K562 (cell line): ENCODE data around the gene CRHR2. TPM values are rescaled to one million over a fixed set of nuclear protein-coding genes. Genes with fewer than 3 reads are reported as not detected.

Source experiments
- CBX2 ChIP-seq: fragments of 200-600 bp; sonication (generic); IDR thresholded peaks from one replicate; pipeline ENCODE4 v1.6.1; 2012; ENCODE audit warnings: mild to moderate bottlenecking, low read length, inconsistent platforms; ENCODE audit not compliant: insufficient read depth, poor library complexity, severe bottlenecking
- ETV5 ChIP-seq: sonication (generic); formaldehyde crosslinking; IDR thresholded peaks from 2 replicates; pipeline ENCODE4 v1.4.0; 2020; ENCODE audit warnings: low read depth, mild to moderate bottlenecking, missing genetic modification reagents
- HOXB6 ChIP-seq: fragments of 250-450 bp; sonication (Bioruptor Pico); IDR thresholded peaks from 2 replicates; pipeline ENCODE4 v1.5.1; 2022; ENCODE audit warnings: mild to moderate bottlenecking, borderline replicate concordance
- KHSRP ChIP-seq: fragments of 450-650 bp; IDR thresholded peaks from 2 replicates; pipeline ENCODE4 v1.6.1; 2017
- MCM2 ChIP-seq: fragments of 450-650 bp; IDR thresholded peaks from 2 replicates; pipeline ENCODE4 v1.6.1; 2017; ENCODE audit warnings: low read depth, mild to moderate bottlenecking
- NCOR1 ChIP-seq: fragments of 450-650 bp; IDR thresholded peaks from 2 replicates; pipeline ENCODE4 v1.6.1; 2016; ENCODE audit warnings: mild to moderate bottlenecking, moderate library complexity
- ZNF124 ChIP-seq: sonication (generic); formaldehyde crosslinking; IDR thresholded peaks from 2 replicates; pipeline ENCODE4 v1.8.1; 2022; ENCODE audit warnings: missing genetic modification reagents
- ZNF197 ChIP-seq: fragments of 200-800 bp; sonication (Bioruptor generic); IDR thresholded peaks from 2 replicates; pipeline ENCODE4 v1.6.1; 2016; ENCODE audit warnings: low read depth, missing genetic modification characterization, missing compliant biosample characterization
- ZNF408 ChIP-seq: fragments of 250-450 bp; sonication (Bioruptor Pico); IDR thresholded peaks from 2 replicates; pipeline ENCODE4 v1.4.0; 2020; ENCODE audit warnings: low read depth, mild to moderate bottlenecking, moderate library complexity
- ZNF583 ChIP-seq: fragments of 250-450 bp; sonication (Bioruptor Pico); IDR thresholded peaks from 2 replicates; pipeline ENCODE4 v1.4.0; 2020
- ZNF695 ChIP-seq: fragments of 450-650 bp; formaldehyde crosslinking; IDR thresholded peaks from 2 replicates; pipeline ENCODE4 v1.4.0; 2020; ENCODE audit warnings: mild to moderate bottlenecking, moderate library complexity
- polyA plus RNA-seq, 8 experiments: library from polyadenylated mRNA; depleted of rRNA in 4 of 8; stranded (reverse) in 5 of 8; unstranded in 3 of 8; fragments of >200 nt; fragmentation: Nextera tagmentation in 2 of 8; fragmentation: Illumina TruSeq in 1 of 8; extraction: Ambion mirVana in 2 of 8; extraction: Trizol in 1 of 8; gene quantifications; 2 replicates each; pipeline versions ENCODE4 v1.2.1 to v1.2.3, GENCODE V29; 2011 to 2014; ENCODE audit warnings: inconsistent platforms in 1 of 8, missing spikeins in 1 of 8
- total RNA-seq, 7 experiments: library from RNA; depleted of rRNA in 6 of 7; stranded (reverse); fragments of >200 nt in 6 of 7; fragmentation: Illumina TruSeq in 2 of 7; extraction: Trizol in 2 of 7; gene quantifications; 2 replicates each; pipeline versions ENCODE4 v1.2.1 to v1.2.3, GENCODE V29; 2011 to 2021; ENCODE audit warnings: low replicate concordance in 1 of 7
- TF ChIP-seq, protein P1 (sequence below): fragments of 450-650 bp; IDR thresholded peaks from 2 replicates; pipeline ENCODE4 v1.6.1; 2016; ENCODE audit warnings: mild to moderate bottlenecking, moderate library complexity
- TF ChIP-seq, protein P2 (sequence below), 2 experiments: fragments of 450-650 bp; IDR thresholded peaks; 2 replicates each; pipeline ENCODE4 v1.6.1; 2018; ENCODE audit warnings: mild to moderate bottlenecking in 2 of 2, low read depth in 1 of 2; ENCODE audit not compliant: partially characterized antibody in 2 of 2

CRHR2 gene
- total and polyA plus RNA-seq, 9 of the 15 experiments (the other 6 are each of a cell fraction or from before 2014, with no cell fraction given) = not detected

DNA sequence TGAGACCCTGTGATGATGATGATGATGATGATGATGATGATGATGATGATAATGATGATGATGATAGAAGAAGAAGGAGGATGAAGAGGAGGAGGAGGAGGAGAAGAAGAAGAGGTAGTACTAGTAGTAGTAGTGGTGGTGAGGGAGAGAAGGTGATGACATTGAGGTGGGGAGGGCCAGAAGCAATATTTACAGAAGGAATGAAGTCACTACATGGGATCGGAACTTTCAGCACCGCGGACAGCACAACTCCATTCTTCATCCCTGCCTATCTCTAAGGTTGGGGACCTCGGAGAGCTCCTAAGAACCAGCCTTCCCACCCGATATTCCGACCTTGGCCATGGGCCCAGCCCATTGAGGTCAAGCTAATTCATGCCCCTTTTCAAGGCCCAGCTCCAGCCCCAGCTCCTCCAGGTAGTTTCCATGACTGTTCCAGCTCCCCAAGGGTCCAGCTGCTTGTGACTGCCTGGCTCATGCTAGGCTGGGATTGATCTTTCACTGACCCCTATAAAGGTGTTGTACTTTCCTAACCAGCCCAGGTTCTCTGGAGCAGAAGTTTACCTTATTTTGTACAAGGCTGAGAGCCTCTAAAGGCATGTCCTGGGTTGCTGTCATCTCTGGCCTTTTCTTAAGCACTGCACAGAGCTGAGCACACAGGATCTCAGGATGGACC lies 10.3 kb downstream of the CRHR2 start (continued):
- TF ChIP-seq, protein P1, sequence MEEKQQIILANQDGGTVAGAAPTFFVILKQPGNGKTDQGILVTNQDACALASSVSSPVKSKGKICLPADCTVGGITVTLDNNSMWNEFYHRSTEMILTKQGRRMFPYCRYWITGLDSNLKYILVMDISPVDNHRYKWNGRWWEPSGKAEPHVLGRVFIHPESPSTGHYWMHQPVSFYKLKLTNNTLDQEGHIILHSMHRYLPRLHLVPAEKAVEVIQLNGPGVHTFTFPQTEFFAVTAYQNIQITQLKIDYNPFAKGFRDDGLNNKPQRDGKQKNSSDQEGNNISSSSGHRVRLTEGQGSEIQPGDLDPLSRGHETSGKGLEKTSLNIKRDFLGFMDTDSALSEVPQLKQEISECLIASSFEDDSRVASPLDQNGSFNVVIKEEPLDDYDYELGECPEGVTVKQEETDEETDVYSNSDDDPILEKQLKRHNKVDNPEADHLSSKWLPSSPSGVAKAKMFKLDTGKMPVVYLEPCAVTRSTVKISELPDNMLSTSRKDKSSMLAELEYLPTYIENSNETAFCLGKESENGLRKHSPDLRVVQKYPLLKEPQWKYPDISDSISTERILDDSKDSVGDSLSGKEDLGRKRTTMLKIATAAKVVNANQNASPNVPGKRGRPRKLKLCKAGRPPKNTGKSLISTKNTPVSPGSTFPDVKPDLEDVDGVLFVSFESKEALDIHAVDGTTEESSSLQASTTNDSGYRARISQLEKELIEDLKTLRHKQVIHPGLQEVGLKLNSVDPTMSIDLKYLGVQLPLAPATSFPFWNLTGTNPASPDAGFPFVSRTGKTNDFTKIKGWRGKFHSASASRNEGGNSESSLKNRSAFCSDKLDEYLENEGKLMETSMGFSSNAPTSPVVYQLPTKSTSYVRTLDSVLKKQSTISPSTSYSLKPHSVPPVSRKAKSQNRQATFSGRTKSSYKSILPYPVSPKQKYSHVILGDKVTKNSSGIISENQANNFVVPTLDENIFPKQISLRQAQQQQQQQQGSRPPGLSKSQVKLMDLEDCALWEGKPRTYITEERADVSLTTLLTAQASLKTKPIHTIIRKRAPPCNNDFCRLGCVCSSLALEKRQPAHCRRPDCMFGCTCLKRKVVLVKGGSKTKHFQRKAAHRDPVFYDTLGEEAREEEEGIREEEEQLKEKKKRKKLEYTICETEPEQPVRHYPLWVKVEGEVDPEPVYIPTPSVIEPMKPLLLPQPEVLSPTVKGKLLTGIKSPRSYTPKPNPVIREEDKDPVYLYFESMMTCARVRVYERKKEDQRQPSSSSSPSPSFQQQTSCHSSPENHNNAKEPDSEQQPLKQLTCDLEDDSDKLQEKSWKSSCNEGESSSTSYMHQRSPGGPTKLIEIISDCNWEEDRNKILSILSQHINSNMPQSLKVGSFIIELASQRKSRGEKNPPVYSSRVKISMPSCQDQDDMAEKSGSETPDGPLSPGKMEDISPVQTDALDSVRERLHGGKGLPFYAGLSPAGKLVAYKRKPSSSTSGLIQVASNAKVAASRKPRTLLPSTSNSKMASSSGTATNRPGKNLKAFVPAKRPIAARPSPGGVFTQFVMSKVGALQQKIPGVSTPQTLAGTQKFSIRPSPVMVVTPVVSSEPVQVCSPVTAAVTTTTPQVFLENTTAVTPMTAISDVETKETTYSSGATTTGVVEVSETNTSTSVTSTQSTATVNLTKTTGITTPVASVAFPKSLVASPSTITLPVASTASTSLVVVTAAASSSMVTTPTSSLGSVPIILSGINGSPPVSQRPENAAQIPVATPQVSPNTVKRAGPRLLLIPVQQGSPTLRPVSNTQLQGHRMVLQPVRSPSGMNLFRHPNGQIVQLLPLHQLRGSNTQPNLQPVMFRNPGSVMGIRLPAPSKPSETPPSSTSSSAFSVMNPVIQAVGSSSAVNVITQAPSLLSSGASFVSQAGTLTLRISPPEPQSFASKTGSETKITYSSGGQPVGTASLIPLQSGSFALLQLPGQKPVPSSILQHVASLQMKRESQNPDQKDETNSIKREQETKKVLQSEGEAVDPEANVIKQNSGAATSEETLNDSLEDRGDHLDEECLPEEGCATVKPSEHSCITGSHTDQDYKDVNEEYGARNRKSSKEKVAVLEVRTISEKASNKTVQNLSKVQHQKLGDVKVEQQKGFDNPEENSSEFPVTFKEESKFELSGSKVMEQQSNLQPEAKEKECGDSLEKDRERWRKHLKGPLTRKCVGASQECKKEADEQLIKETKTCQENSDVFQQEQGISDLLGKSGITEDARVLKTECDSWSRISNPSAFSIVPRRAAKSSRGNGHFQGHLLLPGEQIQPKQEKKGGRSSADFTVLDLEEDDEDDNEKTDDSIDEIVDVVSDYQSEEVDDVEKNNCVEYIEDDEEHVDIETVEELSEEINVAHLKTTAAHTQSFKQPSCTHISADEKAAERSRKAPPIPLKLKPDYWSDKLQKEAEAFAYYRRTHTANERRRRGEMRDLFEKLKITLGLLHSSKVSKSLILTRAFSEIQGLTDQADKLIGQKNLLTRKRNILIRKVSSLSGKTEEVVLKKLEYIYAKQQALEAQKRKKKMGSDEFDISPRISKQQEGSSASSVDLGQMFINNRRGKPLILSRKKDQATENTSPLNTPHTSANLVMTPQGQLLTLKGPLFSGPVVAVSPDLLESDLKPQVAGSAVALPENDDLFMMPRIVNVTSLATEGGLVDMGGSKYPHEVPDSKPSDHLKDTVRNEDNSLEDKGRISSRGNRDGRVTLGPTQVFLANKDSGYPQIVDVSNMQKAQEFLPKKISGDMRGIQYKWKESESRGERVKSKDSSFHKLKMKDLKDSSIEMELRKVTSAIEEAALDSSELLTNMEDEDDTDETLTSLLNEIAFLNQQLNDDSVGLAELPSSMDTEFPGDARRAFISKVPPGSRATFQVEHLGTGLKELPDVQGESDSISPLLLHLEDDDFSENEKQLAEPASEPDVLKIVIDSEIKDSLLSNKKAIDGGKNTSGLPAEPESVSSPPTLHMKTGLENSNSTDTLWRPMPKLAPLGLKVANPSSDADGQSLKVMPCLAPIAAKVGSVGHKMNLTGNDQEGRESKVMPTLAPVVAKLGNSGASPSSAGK = no peak
- no peak for TF ChIP-seq CBX2
- no peak for TF ChIP-seq ZNF408 (CRISPR knock-in tag)
- TF ChIP-seq HOXB6 (CRISPR knock-in tag) = no peak
- peak; percentile 77; the same call in 1 of the 2 replicates for TF ChIP-seq ETV5 (CRISPR knock-in tag)
- TF ChIP-seq, protein P2, sequence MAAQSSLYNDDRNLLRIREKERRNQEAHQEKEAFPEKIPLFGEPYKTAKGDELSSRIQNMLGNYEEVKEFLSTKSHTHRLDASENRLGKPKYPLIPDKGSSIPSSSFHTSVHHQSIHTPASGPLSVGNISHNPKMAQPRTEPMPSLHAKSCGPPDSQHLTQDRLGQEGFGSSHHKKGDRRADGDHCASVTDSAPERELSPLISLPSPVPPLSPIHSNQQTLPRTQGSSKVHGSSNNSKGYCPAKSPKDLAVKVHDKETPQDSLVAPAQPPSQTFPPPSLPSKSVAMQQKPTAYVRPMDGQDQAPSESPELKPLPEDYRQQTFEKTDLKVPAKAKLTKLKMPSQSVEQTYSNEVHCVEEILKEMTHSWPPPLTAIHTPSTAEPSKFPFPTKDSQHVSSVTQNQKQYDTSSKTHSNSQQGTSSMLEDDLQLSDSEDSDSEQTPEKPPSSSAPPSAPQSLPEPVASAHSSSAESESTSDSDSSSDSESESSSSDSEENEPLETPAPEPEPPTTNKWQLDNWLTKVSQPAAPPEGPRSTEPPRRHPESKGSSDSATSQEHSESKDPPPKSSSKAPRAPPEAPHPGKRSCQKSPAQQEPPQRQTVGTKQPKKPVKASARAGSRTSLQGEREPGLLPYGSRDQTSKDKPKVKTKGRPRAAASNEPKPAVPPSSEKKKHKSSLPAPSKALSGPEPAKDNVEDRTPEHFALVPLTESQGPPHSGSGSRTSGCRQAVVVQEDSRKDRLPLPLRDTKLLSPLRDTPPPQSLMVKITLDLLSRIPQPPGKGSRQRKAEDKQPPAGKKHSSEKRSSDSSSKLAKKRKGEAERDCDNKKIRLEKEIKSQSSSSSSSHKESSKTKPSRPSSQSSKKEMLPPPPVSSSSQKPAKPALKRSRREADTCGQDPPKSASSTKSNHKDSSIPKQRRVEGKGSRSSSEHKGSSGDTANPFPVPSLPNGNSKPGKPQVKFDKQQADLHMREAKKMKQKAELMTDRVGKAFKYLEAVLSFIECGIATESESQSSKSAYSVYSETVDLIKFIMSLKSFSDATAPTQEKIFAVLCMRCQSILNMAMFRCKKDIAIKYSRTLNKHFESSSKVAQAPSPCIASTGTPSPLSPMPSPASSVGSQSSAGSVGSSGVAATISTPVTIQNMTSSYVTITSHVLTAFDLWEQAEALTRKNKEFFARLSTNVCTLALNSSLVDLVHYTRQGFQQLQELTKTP (IDR thresholded peaks at IDR 0.05; ENCODE audit: low read depth in 1 of 2, partially characterized antibody in 2 of 2) = peak in 1 of 2 experiments; percentile 100
- TF ChIP-seq KHSRP = no peak
- TF ChIP-seq NCOR1 = no peak
- TF ChIP-seq ZNF695 (CRISPR knock-in tag) = no peak
- peak; percentile 88; the same call in 1 of the 2 replicates for TF ChIP-seq ZNF583
- TF ChIP-seq MCM2 = no peak
- peak; percentile 95 for TF ChIP-seq ZNF197
- TF ChIP-seq ZNF124 = peak; percentile 78; the same call in 1 of the 2 replicates
